CD14-positive monocyte (primary cell): Measurements from ENCODE around the gene DAP3. TPM values are rescaled to one million over a fixed set of nuclear protein-coding genes. Genes with fewer than 3 reads are reported as not detected.
A peak's percentile ranks its signal among the peaks of the same experiment; 100 is the strongest.
"Not testable (repeated sequence)": the region's sequence is repeated elsewhere in the genome, so short reads cannot be mapped to it uniquely, and the experiment has no call there.

Experiments used
- DNase-seq, 3 donors: peaks; one replicate each; pipeline ENCODE4 v3.0.0-alpha.2; 2011 to 2022
- H2AFZ ChIP-seq: 2 replicates; pipeline ENCODE4 v1.6.0; 2012; ENCODE audit warnings: mild to moderate bottlenecking, low read depth, low read length, inconsistent platforms; ENCODE audit not compliant: insufficient read depth, poor library complexity, severe bottlenecking
- H3K27ac ChIP-seq, 2 donors: 1 replicate in 1 of 2; 2 replicates in 1 of 2; pipeline ENCODE4 v1.5.1; 2012 to 2013; ENCODE audit warnings: low read length in 2 of 2, control low read depth in 1 of 2, inconsistent platforms in 1 of 2, low read depth in 1 of 2, mild to moderate bottlenecking in 1 of 2
- H3K27me3 ChIP-seq, 2 donors: one replicate each; pipeline versions ENCODE4 v1.6.0 to v1.6.1; 2011 to 2013; ENCODE audit warnings: low read length in 2 of 2; ENCODE audit not compliant: control insufficient read depth in 2 of 2, insufficient read depth in 2 of 2
- H3K36me3 ChIP-seq, 2 donors: replicated peaks in 1 of 2; 1 replicate in 1 of 2; 2 replicates in 1 of 2; pipeline versions ENCODE4 v1.5.1 to v1.6.1; 2012 to 2013; ENCODE audit warnings: low read length in 2 of 2, control low read depth in 1 of 2, inconsistent platforms in 1 of 2, mild to moderate bottlenecking in 1 of 2; ENCODE audit not compliant: insufficient read depth in 2 of 2, control insufficient read depth in 1 of 2
- H3K4me1 ChIP-seq, 2 donors: 1 replicate in 1 of 2; 2 replicates in 1 of 2; pipeline versions ENCODE4 v1.5.1 to v1.6.1; 2012 to 2013; ENCODE audit warnings: low read length in 2 of 2, control low read depth in 1 of 2, inconsistent platforms in 1 of 2, mild to moderate bottlenecking in 1 of 2, moderate library complexity in 1 of 2; ENCODE audit not compliant: insufficient read depth in 2 of 2, control insufficient read depth in 1 of 2
- H3K4me2 ChIP-seq: replicated peaks from 2 replicates; pipeline ENCODE3; 2012; ENCODE audit warnings: low read length, moderate library complexity, mild to moderate bottlenecking; ENCODE audit not compliant: poor library complexity, severe bottlenecking; ENCODE audit errors: extremely low read depth
- H3K4me3 ChIP-seq, 3 experiments: fragments of 200-600 bp in 1 of 3; sonication (generic) in 1 of 3; replicated peaks in 1 of 3; 1 replicate in 2 of 3; 2 replicates in 1 of 3; pipeline ENCODE4 v1.5.1; 2011 to 2013; ENCODE audit warnings: low read length in 3 of 3, mild to moderate bottlenecking in 3 of 3, control low read depth in 2 of 3, low read depth in 2 of 3, inconsistent platforms in 1 of 3, moderate library complexity in 1 of 3
- H3K79me2 ChIP-seq: 2 replicates; pipeline ENCODE4 v1.6.0; 2012; ENCODE audit warnings: mild to moderate bottlenecking, control low read depth, inconsistent platforms, low read length, moderate library complexity; ENCODE audit not compliant: insufficient read depth
- H3K9ac ChIP-seq: 2 replicates; pipeline ENCODE4 v1.6.0; 2017; ENCODE audit warnings: low read length, mild to moderate bottlenecking; ENCODE audit not compliant: insufficient read depth, poor library complexity, severe bottlenecking
- H3K9me3 ChIP-seq, 2 donors: replicated peaks in 1 of 2; 1 replicate in 1 of 2; 2 replicates in 1 of 2; pipeline versions ENCODE4 v1.5.1 to v1.6.1; 2012 to 2013; ENCODE audit warnings: low read length in 2 of 2, control low read depth in 1 of 2; ENCODE audit not compliant: control insufficient read depth in 1 of 2, insufficient read depth in 1 of 2
- H4K20me1 ChIP-seq: 2 replicates; pipeline ENCODE4 v1.6.0; 2012; ENCODE audit warnings: mild to moderate bottlenecking, low read length, control low read depth, moderate library complexity; ENCODE audit not compliant: insufficient read depth
- H3K27ac Mint-ChIP-seq, 7 donors: one replicate each; pipeline ENCODE4 v1.8.0; 2020; ENCODE audit warnings: mild to moderate bottlenecking in 7 of 7, mixed read lengths in 7 of 7, moderate library complexity in 6 of 7, inconsistent platforms in 2 of 7
- H3K27me3 Mint-ChIP-seq, 3 donors: one replicate each; pipeline ENCODE4 v1.8.0; 2021 to 2022; ENCODE audit warnings: low read depth in 3 of 3, mild to moderate bottlenecking in 3 of 3, mixed read lengths in 3 of 3, moderate library complexity in 3 of 3, inconsistent platforms in 1 of 3
- H3K36me3 Mint-ChIP-seq, 2 donors: one replicate each; pipeline ENCODE4 v1.8.0; 2020; ENCODE audit warnings: mixed read lengths in 2 of 2, inconsistent platforms in 1 of 2, mild to moderate bottlenecking in 1 of 2
- H3K4me1 Mint-ChIP-seq: one replicate; pipeline ENCODE4 v1.8.0; 2020; ENCODE audit warnings: mild to moderate bottlenecking, mixed read lengths
- H3K4me3 Mint-ChIP-seq, 2 donors: one replicate each; pipeline ENCODE4 v1.8.0; 2020; ENCODE audit warnings: mild to moderate bottlenecking in 2 of 2, mixed read lengths in 2 of 2, moderate library complexity in 1 of 2
- H3K9me3 Mint-ChIP-seq, 7 donors: one replicate each; pipeline ENCODE4 v1.8.0; 2020 to 2022; ENCODE audit warnings: mixed read lengths in 7 of 7, mild to moderate bottlenecking in 6 of 7, moderate library complexity in 6 of 7, inconsistent platforms in 2 of 7
- WGBS: methylation state at CpG from one replicate; pipeline ENCODE4 v1.1.5; 2013; ENCODE audit warnings: missing lambda C conversion rate; ENCODE audit not compliant: insufficient coverage; 5-methylcytosine and 5-hydroxymethylcytosine counted together
- intact Hi-C, 2 donors: fragments of 100-400 bp; cut with micrococcal nuclease; formaldehyde crosslinking; loops; one replicate each; pipeline versions ENCODE4 v1.15.0 to v1.15.1; 2023
- polyA plus RNA-seq, 3 donors: library from polyadenylated mRNA; depleted of rRNA in 1 of 3; unstranded in 2 of 3; stranded (reverse) in 1 of 3; fragments of 300-500 nt in 2 of 3; fragments of >200 nt in 1 of 3; fragmentation: Illumina TruSeq in 2 of 3; gene quantifications; 1 replicate in 2 of 3; 2 replicates in 1 of 3; pipeline ENCODE4 v1.2.3, GENCODE V29; 2012 to 2021
- TF ChIP-seq, protein P1 (sequence below): fragments of 200-600 bp; IDR thresholded peaks from one replicate; pipeline ENCODE4 v1.8.0; 2022; ENCODE audit warnings: antibody characterized with exemption, mild to moderate bottlenecking

The DAP3 gene
- polyA plus RNA-seq, 3 donors, result 69.0 to 79.3 (median 72.7) TPM

DNA sequence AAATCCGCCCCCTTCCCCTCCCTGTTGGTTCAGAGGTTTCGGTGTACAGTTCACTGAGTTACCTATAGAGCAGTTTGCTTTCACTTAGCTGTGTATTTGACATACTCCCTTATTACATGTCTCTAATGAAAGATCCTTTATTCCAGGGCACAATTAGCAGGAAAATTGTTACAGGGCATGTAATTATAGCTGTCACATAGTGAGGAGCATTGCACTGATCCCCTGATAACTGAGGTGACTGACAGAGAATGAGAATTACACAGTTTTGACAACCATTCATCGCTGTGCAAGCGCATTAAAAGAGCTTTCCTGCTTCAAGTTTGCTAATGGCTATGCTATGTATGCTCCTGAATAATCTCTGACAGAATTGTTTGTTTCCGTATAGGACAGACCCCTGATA, 26.9 kb downstream of the DAP3 start:
- H3K27ac ChIP-seq, result no peak overlapping the region
- H3K36me3 Mint-ChIP-seq, result peaks cover 37 to 75% of the 10 kb centered on the region in 2 donors
- peaks cover 0 to 2% (median 0%) of the 10 kb centered on the region in 7 donors for H3K9me3 Mint-ChIP-seq

DNA sequence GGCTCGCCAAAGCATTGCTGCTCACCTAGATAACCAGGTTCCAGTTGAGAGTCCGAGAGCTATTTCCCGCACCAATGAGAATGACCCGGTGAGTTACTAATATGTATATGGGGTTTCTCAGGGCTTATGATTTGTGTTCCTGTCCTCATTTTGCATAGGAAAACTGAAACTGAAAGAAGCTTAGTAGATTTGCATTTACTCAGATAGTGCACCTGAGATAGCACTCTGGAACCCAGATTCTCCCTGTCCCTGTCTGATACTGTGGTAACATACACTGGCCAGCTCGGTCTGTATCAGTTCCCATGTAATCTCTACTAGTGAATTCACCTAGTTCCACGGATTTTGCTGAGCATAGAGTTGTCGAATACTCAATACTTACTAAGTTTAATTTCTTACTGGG, 28.1 kb downstream of the DAP3 start:
- H3K27ac Mint-ChIP-seq, result no peak overlapping the region
- Histone ChIP-seq H2AFZ (no peak overlapping the region), H4K20me1 (no peaks in the 10 kb centered on the region), H3K4me3 (no peak overlapping the region), H3K27ac (peak overlapping the region in 1 of 2 donors; percentile 3), H3K27me3 (no peaks in the 10 kb centered on the region), H3K4me1 (no peaks in the 10 kb centered on the region), H3K9me3 (no peaks in the 10 kb centered on the region), H3K79me2 (no peaks in the 10 kb centered on the region), H3K4me2 (no peak overlapping the region), H3K9ac (no peak overlapping the region), H3K36me3 (peaks cover 27 to 74% of the 10 kb centered on the region in 2 donors)
- TF ChIP-seq, protein P1, sequence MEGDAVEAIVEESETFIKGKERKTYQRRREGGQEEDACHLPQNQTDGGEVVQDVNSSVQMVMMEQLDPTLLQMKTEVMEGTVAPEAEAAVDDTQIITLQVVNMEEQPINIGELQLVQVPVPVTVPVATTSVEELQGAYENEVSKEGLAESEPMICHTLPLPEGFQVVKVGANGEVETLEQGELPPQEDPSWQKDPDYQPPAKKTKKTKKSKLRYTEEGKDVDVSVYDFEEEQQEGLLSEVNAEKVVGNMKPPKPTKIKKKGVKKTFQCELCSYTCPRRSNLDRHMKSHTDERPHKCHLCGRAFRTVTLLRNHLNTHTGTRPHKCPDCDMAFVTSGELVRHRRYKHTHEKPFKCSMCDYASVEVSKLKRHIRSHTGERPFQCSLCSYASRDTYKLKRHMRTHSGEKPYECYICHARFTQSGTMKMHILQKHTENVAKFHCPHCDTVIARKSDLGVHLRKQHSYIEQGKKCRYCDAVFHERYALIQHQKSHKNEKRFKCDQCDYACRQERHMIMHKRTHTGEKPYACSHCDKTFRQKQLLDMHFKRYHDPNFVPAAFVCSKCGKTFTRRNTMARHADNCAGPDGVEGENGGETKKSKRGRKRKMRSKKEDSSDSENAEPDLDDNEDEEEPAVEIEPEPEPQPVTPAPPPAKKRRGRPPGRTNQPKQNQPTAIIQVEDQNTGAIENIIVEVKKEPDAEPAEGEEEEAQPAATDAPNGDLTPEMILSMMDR, result no peak
- H3K9me3 Mint-ChIP-seq, result peaks cover 0 to 2% (median 0%) of the 10 kb centered on the region in 7 donors
- peaks cover 40 to 77% of the 10 kb centered on the region in 2 donors for H3K36me3 Mint-ChIP-seq
- WGBS, result 100% methylated on average over 4 of the region's 7 CpGs
- intact Hi-C loops, result no loop called here
- H3K4me1 Mint-ChIP-seq, result peaks cover 2% of the 10 kb centered on the region
- no peaks in the 10 kb centered on the region for H3K27me3 Mint-ChIP-seq
- no peak for DNase-seq
- no peak overlapping the region for H3K4me3 Mint-ChIP-seq

More for the DNA sequence above, 26.9 kb downstream of the DAP3 start:
- H3K4me2 ChIP-seq, result no peak overlapping the region
- 100% methylated on average over 3 of the region's 5 CpGs for WGBS
- H3K4me1 ChIP-seq, result no peaks in the 10 kb centered on the region
- Mint-ChIP-seq H3K27me3 (no peaks in the 10 kb centered on the region), H3K4me3 (no peak overlapping the region), H3K27ac (no peak overlapping the region), H3K4me1 (peaks cover 2% of the 10 kb centered on the region)
- intact Hi-C loops, result no loop called here
- no peak overlapping the region for H3K4me3 ChIP-seq
- H4K20me1 ChIP-seq, result no peaks in the 10 kb centered on the region
- H3K9me3 ChIP-seq, result no peaks in the 10 kb centered on the region
- no peaks in the 10 kb centered on the region for H3K79me2 ChIP-seq
- DNase-seq, result no peak
- H2AFZ ChIP-seq, result no peak overlapping the region
- no peaks in the 10 kb centered on the region for H3K27me3 ChIP-seq
- H3K9ac ChIP-seq, result no peak overlapping the region
- TF ChIP-seq, protein P1, result no peak
- peaks cover 21 to 69% of the 10 kb centered on the region in 2 donors for H3K36me3 ChIP-seq

DNA sequence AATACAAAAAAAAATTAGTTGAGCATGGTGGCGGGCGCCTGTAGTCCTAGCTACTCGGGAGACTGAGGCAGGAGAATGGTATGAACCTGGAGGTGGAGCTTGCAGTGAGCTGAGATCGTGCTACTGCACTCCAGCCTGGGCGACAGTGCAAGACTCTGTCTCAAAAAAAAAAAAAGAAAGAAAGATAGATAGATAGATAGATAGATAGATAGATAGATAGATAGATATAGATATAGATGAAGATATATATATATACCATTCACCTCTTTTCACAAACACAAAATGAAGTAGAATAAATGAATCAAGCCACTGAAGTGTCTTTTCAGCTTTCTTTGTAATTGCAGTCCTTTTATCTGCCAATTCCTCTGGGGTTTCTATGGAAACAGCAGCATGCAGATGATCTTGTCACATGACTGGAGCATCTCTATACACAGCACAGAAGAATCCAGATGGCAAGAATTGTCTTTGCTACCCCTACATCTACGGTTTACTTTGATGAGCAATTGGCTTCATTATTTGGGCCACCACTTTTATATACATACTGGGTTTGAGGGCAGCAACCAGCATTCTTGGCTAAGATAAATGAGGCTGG, 29.7 kb downstream of the DAP3 start:
- intact Hi-C loops, H3K9me3 ChIP-seq, H3K4me1 ChIP-seq, H4K20me1 ChIP-seq, H3K4me2 ChIP-seq, H3K4me1 Mint-ChIP-seq, H3K27ac ChIP-seq, H3K79me2 ChIP-seq, H2AFZ ChIP-seq, H3K27me3 ChIP-seq, H3K4me3 ChIP-seq, H3K9ac ChIP-seq, H3K4me3 Mint-ChIP-seq, H3K27me3 Mint-ChIP-seq, H3K27ac Mint-ChIP-seq, DNase-seq, H3K9me3 Mint-ChIP-seq: not testable (repeated sequence)
- H3K36me3 ChIP-seq, result peaks cover 23 to 74% of the 10 kb centered on the region in 2 donors
- H3K36me3 Mint-ChIP-seq, result peaks cover 34 to 75% of the 10 kb centered on the region in 2 donors
- WGBS, result 80% methylated on average over 1 of the region's 6 CpGs
